Naive thymus-derived CD4-positive, alpha-beta T cell (primary cell): ENCODE measurements around the gene SCAF11. TPM values are rescaled to one million over a fixed set of nuclear protein-coding genes. Genes with fewer than 3 reads are reported as not detected.
A peak's percentile ranks its signal among the peaks of the same experiment; 100 is the strongest.

ENCODE experiments used
- ATAC-seq: fragments of 150-1000 bp; cut with Tn5 transposase; 2 replicates; pipeline ENCODE4 v1.10.0; 2021; ENCODE audit warnings: mild to moderate bottlenecking, moderate library complexity
- CTCF ChIA-PET: fragments of 350-600 bp; sonication (Branson Sonifier 250); formaldehyde crosslinking; loops from one replicate; lab custom pipeline; 2021; ENCODE audit warnings: antibody characterized with exemption; lab: Charles Lee
- POLR2A ChIA-PET: fragments of 350-600 bp; sonication (Branson Sonifier 250); formaldehyde crosslinking; loops from one replicate; lab custom pipeline; 2021; ENCODE audit warnings: antibody characterized with exemption, inconsistent platforms; lab: Charles Lee
- DNase-seq, 9 donors: peaks; one replicate each; pipeline versions ENCODE4 v3.0.0 to v3.0.0-alpha.2; 2020 to 2022; ENCODE audit warnings: mixed read lengths in 1 of 9
- H3K27ac ChIP-seq: one replicate; pipeline ENCODE4 v1.7.0; 2013; ENCODE audit warnings: mild to moderate bottlenecking, low read depth, low read length, moderate library complexity
- H3K27me3 ChIP-seq, 2 donors: one replicate each; pipeline ENCODE4 v1.7.0; 2013; ENCODE audit warnings: low read length in 2 of 2, mild to moderate bottlenecking in 2 of 2, moderate library complexity in 2 of 2; ENCODE audit not compliant: control insufficient read depth in 2 of 2, insufficient read depth in 2 of 2
- H3K36me3 ChIP-seq, 3 experiments: 1 replicate in 2 of 3; 2 replicates in 1 of 3; pipeline ENCODE4 v1.7.0; 2013; ENCODE audit warnings: low read length in 3 of 3, mild to moderate bottlenecking in 3 of 3, moderate library complexity in 1 of 3; ENCODE audit not compliant: insufficient read depth in 3 of 3, control insufficient read depth in 2 of 3
- H3K4me1 ChIP-seq, 2 donors: one replicate each; pipeline ENCODE4 v1.7.0; 2013; ENCODE audit warnings: low read length in 2 of 2, mild to moderate bottlenecking in 2 of 2, moderate library complexity in 1 of 2; ENCODE audit not compliant: control insufficient read depth in 2 of 2, insufficient read depth in 2 of 2
- H3K4me3 ChIP-seq: 2 replicates; pipeline ENCODE4 v1.7.0; 2013; ENCODE audit warnings: mild to moderate bottlenecking, low read length
- H3K9me3 ChIP-seq, 3 experiments: 1 replicate in 2 of 3; 2 replicates in 1 of 3; pipeline ENCODE4 v1.7.0; 2013; ENCODE audit warnings: low read length in 3 of 3; ENCODE audit not compliant: control insufficient read depth in 2 of 3
- H3K27ac Mint-ChIP-seq, 9 donors: one replicate each; pipeline ENCODE4 v1.8.0; 2020 to 2022; ENCODE audit warnings: mixed read lengths in 9 of 9, mild to moderate bottlenecking in 8 of 9, moderate library complexity in 5 of 9, inconsistent platforms in 2 of 9
- H3K27me3 Mint-ChIP-seq, 5 donors: one replicate each; pipeline ENCODE4 v1.8.0; 2021 to 2022; ENCODE audit warnings: mixed read lengths in 5 of 5, mild to moderate bottlenecking in 1 of 5
- H3K36me3 Mint-ChIP-seq, 5 donors: one replicate each; pipeline ENCODE4 v1.8.0; 2020 to 2022; ENCODE audit warnings: mixed read lengths in 5 of 5, mild to moderate bottlenecking in 3 of 5, inconsistent platforms in 1 of 5
- H3K4me1 Mint-ChIP-seq, 7 donors: one replicate each; pipeline ENCODE4 v1.8.0; 2020 to 2022; ENCODE audit warnings: mixed read lengths in 7 of 7, mild to moderate bottlenecking in 3 of 7, inconsistent platforms in 1 of 7
- H3K4me3 Mint-ChIP-seq, 10 donors: one replicate each; pipeline ENCODE4 v1.8.0; 2020 to 2022; ENCODE audit warnings: mild to moderate bottlenecking in 10 of 10, mixed read lengths in 10 of 10, moderate library complexity in 6 of 10, inconsistent platforms in 2 of 10
- H3K9me3 Mint-ChIP-seq, 11 donors: one replicate each; pipeline ENCODE4 v1.8.0; 2020 to 2022; ENCODE audit warnings: mixed read lengths in 11 of 11, mild to moderate bottlenecking in 4 of 11, inconsistent platforms in 1 of 11, moderate library complexity in 1 of 11
- intact Hi-C, 2 donors: fragments of 100-400 bp; cut with micrococcal nuclease; formaldehyde crosslinking; loops; one replicate each; pipeline ENCODE4 v1.15.1; 2023
- polyA plus RNA-seq, 2 donors: library from polyadenylated mRNA; unstranded; fragments of 300-500 nt; fragmentation: Illumina TruSeq; gene quantifications; one replicate each; pipeline ENCODE4 v1.2.3, GENCODE V29; 2021
- total RNA-seq, 6 experiments: library from RNA in 5 of 6; stranded (reverse) in 5 of 6; gene quantifications; 1 replicate in 5 of 6; 2 replicates in 1 of 6; pipeline ENCODE4 v1.2.3 and lab custom pipeline; 2021 to 2026

The SCAF11 gene
- total and polyA plus RNA-seq, 7 experiments from 2014 or later, result 96.9 to 194 (median 155) TPM

- no peaks in the 10 kb centered on the region for H3K9me3 ChIP-seq
- ChIA-PET POLR2A (interaction anchor here (0.6 to 0.8 kb wide), 2 partner anchors 42 to 401 kb away, joined by 3 read pairs; no protein-coding TSS in a partner anchor), CTCF (no interaction called here)
- peaks cover 11 to 52% (median 45%) of the 10 kb centered on the region in 5 donors for H3K36me3 Mint-ChIP-seq
- peaks cover 0 to 21% (median 4%) of the 10 kb centered on the region in 3 experiments for H3K36me3 ChIP-seq
- no peaks in the 10 kb centered on the region for H3K27me3 ChIP-seq
- intact Hi-C loops, result loop anchor here in 1 of 2 donors (1.0 kb wide), 1 partner anchor 18 kb away; no protein-coding TSS in a partner anchor
- H3K9me3 Mint-ChIP-seq, result peaks cover 0 to 4% (median 0%) of the 10 kb centered on the region in 11 donors
- no peak for DNase-seq
- no peaks in the 10 kb centered on the region for H3K27me3 Mint-ChIP-seq
- no peaks in the 10 kb centered on the region for H3K4me1 ChIP-seq
- H3K4me3 Mint-ChIP-seq, result peak overlapping the region in 2 of 10 donors; percentile 12 to 16
- peak overlapping the region in 4 of 9 donors; percentile 1 to 58 (median 26) for H3K27ac Mint-ChIP-seq
- ATAC-seq, result no peak
- H3K27ac ChIP-seq, result no peak overlapping the region
- H3K4me1 Mint-ChIP-seq, result peaks cover 25 to 77% (median 68%) of the 10 kb centered on the region in 7 donors
- H3K4me3 ChIP-seq, result no peak overlapping the region
Observed at GRCh38 chr12:45962553-45963325, 27.6 kb downstream of the SCAF11 start.

DNA sequence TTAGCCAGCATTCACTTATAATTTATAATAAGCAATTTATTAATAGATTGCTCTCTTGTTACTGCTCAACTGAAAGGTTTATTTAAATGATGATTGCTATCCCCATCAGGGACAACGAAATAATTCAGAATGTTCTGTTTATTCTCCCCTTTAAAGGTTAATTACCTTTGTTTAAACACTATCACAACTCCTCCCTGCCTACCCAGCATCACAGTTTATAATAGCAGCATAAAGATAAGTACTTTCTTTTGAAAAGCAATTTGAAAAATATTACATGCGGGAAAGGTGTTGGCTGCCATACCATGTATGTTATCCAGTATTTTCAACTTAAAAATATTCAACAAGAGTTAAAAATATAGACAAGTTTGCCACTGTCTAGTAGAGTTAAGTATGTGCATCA is 30.6 kb downstream of the SCAF11 start:
- intact Hi-C loops, result loop anchor here in 1 of 2 donors (5.0 kb wide), 1 partner anchor 42 kb away; no protein-coding TSS in a partner anchor
- ChIA-PET POLR2A (no interaction called here), CTCF (no interaction called here)
- H3K4me3 Mint-ChIP-seq, result no peak overlapping the region
- H3K9me3 Mint-ChIP-seq, result peaks cover 0 to 4% (median 0%) of the 10 kb centered on the region in 11 donors
- no peak for DNase-seq
- H3K27me3 ChIP-seq, result no peaks in the 10 kb centered on the region
- H3K27ac ChIP-seq, result no peak overlapping the region
- no peaks in the 10 kb centered on the region for H3K27me3 Mint-ChIP-seq
- H3K4me1 ChIP-seq, result no peaks in the 10 kb centered on the region
- no peaks in the 10 kb centered on the region for H3K9me3 ChIP-seq
- peaks cover 10 to 45% (median 33%) of the 10 kb centered on the region in 5 donors for H3K36me3 Mint-ChIP-seq
- H3K36me3 ChIP-seq, result peaks cover 0 to 21% (median 4%) of the 10 kb centered on the region in 3 experiments
- no peak overlapping the region for H3K27ac Mint-ChIP-seq
- H3K4me1 Mint-ChIP-seq, result peaks cover 13 to 63% (median 50%) of the 10 kb centered on the region in 7 donors
- H3K4me3 ChIP-seq, result no peak overlapping the region
- ATAC-seq, result no peak

DNA sequence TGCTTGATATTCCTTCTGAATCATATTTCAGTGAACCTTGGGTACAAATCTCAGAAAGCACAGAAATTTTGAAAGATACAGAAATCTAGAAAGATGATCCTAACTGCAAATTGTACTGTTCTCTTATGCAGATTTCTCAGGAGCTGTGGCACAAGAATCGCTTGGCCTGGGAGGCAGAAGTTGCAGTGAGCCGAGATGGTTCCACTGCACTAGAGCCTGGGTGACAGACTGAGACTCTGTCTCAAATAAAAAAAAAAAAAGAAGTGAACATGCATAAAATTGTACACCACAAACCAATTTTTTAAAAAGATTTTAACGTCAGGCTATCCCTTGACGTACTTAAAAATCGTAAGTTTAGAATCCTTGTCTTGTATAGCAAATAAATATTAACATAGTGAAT is 31.3 kb downstream of the SCAF11 start:
- DNase-seq, result no peak
- intact Hi-C loops, result loop anchor here in 1 of 2 donors (5.0 kb wide), 1 partner anchor 42 kb away; no protein-coding TSS in a partner anchor
- ChIA-PET CTCF (no interaction called here), POLR2A (no interaction called here)
- Mint-ChIP-seq H3K27me3 (no peaks in the 10 kb centered on the region), H3K36me3 (peaks cover 8 to 38% (median 28%) of the 10 kb centered on the region in 5 donors), H3K4me3 (no peak overlapping the region), H3K9me3 (peaks cover 0 to 4% (median 0%) of the 10 kb centered on the region in 11 donors), H3K4me1 (peaks cover 10 to 58% (median 44%) of the 10 kb centered on the region in 7 donors), H3K27ac (no peak overlapping the region)
- Histone ChIP-seq H3K9me3 (no peaks in the 10 kb centered on the region), H3K27ac (no peak overlapping the region), H3K4me1 (no peaks in the 10 kb centered on the region), H3K27me3 (no peaks in the 10 kb centered on the region), H3K36me3 (peaks cover 0 to 21% (median 4%) of the 10 kb centered on the region in 3 experiments), H3K4me3 (no peak overlapping the region)
- no peak for ATAC-seq

DNA sequence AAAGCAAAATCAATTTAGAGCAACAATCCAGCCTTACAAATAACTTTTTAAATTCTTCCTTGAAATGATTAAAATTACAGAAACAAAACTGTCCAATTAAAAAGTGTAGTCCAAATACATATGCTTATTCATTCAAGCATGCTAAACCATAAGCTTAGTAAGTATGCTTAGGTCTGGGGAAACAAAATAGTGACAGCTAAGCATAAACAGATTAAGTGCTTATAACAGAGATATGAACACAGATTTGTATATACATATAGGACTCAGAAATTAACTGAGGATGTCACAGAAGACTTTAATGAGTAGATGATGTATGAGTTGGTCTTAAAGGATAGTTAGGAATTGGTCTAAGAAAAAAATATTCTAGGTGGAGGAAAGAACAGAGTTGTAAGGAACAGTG is 41.8 kb downstream of the SCAF11 start:
- Histone ChIP-seq H3K4me3 (no peak overlapping the region), H3K27me3 (no peaks in the 10 kb centered on the region), H3K4me1 (no peaks in the 10 kb centered on the region), H3K9me3 (no peaks in the 10 kb centered on the region), H3K27ac (no peak overlapping the region), H3K36me3 (peaks cover 0 to 41% (median 27%) of the 10 kb centered on the region in 3 experiments)
- H3K4me3 Mint-ChIP-seq, result no peak overlapping the region
- peaks cover 6 to 53% (median 26%) of the 10 kb centered on the region in 5 donors for H3K36me3 Mint-ChIP-seq
- H3K9me3 Mint-ChIP-seq, result no peaks in the 10 kb centered on the region
- POLR2A ChIA-PET, result interaction anchor here (2.1 kb wide), 1 partner anchor 42 kb away, joined by 5 read pairs; the partner anchor contains the start of gene SCAF11
- H3K27ac Mint-ChIP-seq, result peak overlapping the region in 3 of 9 donors; percentile 21 to 69 (median 38)
- CTCF ChIA-PET, result no interaction called here
- peaks cover 4 to 20% (median 11%) of the 10 kb centered on the region in 7 donors for H3K4me1 Mint-ChIP-seq
- no peaks in the 10 kb centered on the region for H3K27me3 Mint-ChIP-seq
- intact Hi-C loops, result no loop called here
- DNase-seq (no peak), ATAC-seq (no peak)

DNA sequence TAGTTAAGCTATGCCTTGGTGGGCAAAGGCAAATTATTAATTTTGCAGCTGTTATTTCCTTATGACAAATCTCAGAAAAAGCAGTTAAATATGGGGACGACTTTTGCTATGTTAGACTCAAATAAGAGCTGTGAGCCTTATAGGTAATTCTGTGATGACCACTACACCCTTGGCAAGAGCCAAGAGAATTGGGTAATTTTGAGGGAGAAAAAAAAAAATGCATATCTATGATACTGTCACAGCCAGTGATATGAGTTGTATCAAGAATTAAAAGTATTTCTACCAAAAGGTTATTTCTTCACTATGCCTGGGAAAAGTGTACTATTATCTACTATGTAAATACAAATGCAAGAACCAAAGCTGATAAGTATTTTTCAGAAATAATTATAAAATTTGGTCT is 43.9 kb downstream of the SCAF11 start:
- Histone ChIP-seq H3K27me3 (no peaks in the 10 kb centered on the region), H3K4me1 (no peaks in the 10 kb centered on the region), H3K36me3 (peaks cover 0 to 59% (median 27%) of the 10 kb centered on the region in 3 experiments), H3K9me3 (no peaks in the 10 kb centered on the region), H3K4me3 (no peak overlapping the region), H3K27ac (no peak overlapping the region)
- Mint-ChIP-seq H3K9me3 (peaks cover 0 to 7% (median 0%) of the 10 kb centered on the region in 11 donors), H3K27ac (peak overlapping the region in 4 of 9 donors; percentile 6 to 44 (median 26)), H3K4me3 (no peak overlapping the region), H3K27me3 (no peaks in the 10 kb centered on the region), H3K4me1 (peaks cover 7 to 30% (median 16%) of the 10 kb centered on the region in 7 donors), H3K36me3 (peaks cover 18 to 73% (median 39%) of the 10 kb centered on the region in 5 donors)
- DNase-seq (no peak), ATAC-seq (no peak)
- ChIA-PET POLR2A (no interaction called here), CTCF (interaction anchor here (0.7 kb wide), 1 partner anchor 39 kb away, joined by 6 read pairs; no protein-coding TSS in a partner anchor)
- intact Hi-C loops, result no loop called here

DNA sequence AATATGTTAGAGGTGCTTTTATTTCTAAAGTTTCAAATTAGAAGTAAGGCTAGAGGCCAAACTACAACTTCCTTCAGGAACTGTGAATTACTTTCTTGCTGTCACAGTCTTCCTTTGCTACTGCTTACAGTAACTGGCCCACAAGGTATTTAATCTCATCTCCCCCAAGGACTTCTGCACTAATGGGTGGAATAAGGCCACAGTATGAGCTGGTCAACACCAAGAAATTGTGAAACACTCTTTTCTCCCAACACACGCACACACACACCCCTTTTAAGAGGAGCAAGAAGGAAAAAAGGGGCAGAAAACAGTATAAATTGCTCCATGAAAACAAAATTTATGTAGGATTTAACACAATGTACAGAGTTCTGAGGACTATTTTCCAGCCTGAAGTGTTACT is 45.6 kb downstream of the SCAF11 start:
- peaks cover 0 to 66% (median 27%) of the 10 kb centered on the region in 3 experiments for H3K36me3 ChIP-seq
- DNase-seq, result no peak
- no peaks in the 10 kb centered on the region for H3K9me3 ChIP-seq
- no peak for ATAC-seq
- H3K27ac Mint-ChIP-seq, result peak overlapping the region in 5 of 9 donors; percentile 13 to 44 (median 23)
- peaks cover 21 to 81% (median 42%) of the 10 kb centered on the region in 5 donors for H3K36me3 Mint-ChIP-seq
- H3K4me3 ChIP-seq, result no peak overlapping the region
- ChIA-PET POLR2A (no interaction called here), CTCF (no interaction called here)
- H3K4me3 Mint-ChIP-seq, result no peak overlapping the region
- intact Hi-C loops, result loop anchor here in 1 of 2 donors (1.0 kb wide), 1 partner anchor 19 kb away; no protein-coding TSS in a partner anchor
- H3K27me3 Mint-ChIP-seq, result no peaks in the 10 kb centered on the region
- peaks cover 6 to 31% (median 20%) of the 10 kb centered on the region in 7 donors for H3K4me1 Mint-ChIP-seq
- H3K4me1 ChIP-seq, result no peaks in the 10 kb centered on the region
- no peaks in the 10 kb centered on the region for H3K27me3 ChIP-seq
- peaks cover 0 to 7% (median 0%) of the 10 kb centered on the region in 11 donors for H3K9me3 Mint-ChIP-seq
- no peak overlapping the region for H3K27ac ChIP-seq
